ENCODE measurements around the gene KLHDC7A.
"Not testable (repeated sequence)": the region's sequence is repeated elsewhere in the genome, so short reads cannot be mapped to it uniquely, and the experiment has no call there.

KLHDC7A gene

DNA sequence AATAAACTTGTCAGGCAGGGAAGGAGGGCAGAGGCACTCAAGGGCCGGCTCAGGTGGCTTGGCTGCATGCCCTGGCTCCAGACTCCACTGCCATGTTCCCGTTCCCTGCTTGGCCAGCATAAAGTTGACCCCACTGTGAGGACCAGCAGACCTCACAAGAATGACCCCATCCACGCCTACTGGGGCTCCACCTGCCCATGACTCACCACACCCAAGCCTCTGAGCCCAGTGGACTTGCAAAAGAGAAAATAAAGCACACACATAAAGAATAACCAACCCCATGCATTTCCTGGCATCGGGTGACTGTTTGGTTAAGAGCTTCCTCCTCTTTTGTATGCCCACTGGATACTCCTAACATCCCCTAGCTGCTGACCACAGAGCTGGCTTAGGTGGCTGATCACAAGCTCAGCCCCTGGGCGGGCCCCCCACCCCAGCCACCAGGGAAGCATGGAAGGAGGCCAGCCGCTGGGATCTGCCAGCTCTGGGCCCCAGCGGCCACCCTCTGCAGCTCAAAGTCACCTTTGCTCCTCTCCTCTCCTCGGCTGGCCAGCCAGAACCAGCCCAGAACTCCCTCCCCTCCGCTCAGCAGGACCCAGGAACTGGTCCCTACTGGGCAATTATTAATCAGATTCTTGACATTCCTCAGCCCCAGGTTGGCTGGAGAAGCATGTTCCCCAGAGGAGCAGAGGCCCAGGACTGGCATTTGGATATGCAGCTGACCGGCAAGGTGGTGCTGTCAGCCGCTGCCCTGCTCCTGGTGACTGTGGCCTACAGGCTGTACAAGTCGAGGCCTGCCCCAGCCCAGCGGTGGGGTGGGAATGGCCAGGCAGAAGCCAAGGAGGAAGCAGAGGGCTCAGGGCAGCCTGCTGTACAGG lies at the start of gene KLHDC7A:
Gene KLHDC7A (plus strand): TSS at position 616 of the 875 bp plus-strand sequence. CDS start 52 bp downstream, at position 668.
- no peak for DNase-seq

DNA sequence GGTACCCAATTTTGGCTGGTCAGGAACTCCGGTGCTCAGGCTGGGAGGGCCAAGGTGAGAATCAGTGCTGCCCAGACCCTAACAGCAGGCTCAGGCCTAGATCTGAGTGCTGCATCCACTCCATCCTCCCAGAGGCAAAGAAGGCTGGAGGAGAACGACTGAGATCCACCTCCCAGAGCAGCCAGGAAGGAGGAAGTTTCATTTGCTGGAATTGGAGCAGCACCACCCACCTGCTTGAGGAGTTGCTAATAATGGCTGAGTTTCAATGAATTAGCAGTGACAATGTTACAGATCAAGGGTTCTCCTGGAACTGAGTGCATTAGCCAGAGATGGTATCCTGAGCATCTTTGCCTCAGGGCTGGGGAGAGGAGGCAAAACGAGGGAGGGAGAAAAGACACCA lies 46.7 kb upstream of the KLHDC7A start:
- no peak for DNase-seq

DNA sequence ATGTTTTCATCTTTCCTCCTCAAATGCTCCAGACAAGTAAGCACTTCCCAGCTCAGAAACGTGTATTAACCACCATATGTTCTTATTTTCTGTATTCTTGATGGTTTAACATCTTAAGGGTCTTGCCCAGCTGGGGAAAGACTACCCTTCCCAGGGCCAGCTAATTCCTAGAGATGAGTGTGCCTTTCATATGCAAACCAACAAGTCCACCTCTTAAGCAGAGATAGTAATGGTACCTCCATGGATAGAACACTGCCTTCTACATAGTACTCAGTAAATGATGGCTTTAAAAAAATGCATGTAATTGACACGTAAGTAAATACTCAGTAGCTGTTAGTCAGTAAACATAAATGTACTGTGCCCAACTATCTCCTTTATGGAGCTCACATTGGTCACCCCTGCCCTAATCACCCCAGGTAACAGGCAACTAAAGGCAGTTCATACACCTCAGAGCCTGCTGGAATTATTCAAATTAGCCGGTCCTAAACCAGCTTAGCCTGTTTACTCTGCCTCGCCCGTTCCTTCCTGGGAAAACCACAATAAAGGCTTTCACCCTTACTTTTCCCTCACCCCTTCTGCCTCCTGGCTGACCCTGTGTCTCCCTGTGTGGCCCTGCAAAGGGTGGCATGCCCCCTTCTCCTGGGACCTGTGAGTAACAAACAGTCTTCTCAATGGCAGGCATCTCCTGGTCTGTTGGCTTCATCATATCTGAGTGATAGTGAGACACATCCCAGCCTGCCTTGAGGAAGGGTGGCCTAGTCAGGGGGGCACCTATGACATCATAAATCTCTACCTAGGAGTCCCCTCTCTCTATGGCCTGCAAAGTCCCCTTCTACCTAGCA lies 40.1 kb upstream of the KLHDC7A start:
- no peak for DNase-seq

DNA sequence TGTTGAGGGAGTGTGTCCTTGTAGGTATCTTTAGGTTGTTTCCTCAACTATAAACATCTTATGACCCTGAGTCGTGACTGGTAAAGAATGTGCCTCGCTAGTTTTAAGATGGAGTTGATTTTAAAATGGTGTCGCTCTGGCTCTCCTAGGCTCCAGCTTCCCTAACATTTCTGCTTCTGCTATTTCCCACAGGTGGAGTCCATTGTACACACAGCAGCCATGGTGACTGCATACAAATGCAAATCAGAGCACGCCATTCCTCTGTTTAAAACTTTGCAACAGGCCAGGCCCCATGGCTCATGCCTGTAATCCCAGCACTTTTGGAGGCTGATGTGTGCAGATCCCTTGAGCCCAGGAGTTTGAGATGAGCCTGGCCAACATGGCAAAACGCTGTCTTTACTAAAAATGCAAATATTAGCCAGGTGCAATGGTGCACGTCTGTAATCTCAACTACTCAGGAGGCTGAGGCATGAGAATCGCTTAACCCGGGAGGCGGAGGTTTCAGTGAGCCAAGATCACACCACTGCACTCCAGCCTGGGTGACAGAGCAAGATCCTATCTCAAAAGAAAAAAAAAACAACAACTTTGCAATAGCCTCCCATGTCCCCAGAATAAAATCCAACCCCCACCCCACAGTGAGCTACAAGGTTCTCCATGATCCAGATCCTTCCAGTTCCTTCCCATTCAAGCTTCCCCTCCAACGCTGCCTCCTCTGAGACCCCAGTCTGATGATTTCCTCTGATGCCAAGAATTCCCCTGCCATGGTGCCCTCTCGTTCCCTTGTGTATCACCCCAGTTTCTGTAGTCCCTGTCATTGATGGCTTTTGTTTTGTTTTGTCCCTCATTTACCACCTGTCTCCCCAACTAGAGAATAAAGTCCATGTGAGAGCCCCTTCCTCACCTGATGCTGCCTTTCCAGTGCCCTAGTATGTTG lies 36.9 kb upstream of the KLHDC7A start:
- DNase-seq, result no peak

DNA sequence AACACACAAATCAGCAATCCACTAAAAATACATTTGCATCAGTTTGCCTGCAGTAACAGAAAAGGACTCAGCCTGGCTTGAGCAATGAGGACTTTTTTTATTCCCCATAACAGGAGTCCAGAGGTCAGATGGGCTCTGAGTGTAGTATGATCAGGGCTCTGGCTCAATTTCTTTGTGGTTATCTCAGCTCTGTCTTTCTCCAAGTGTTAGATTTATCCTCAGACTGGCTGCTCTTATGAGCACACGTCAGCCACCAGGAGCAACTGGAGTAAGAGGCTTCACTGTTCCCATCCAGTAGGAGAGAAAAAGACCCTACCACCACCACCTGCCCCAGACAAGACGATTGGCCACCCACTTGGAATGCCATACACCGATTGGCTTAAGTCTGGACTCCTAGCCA lies 36.2 kb upstream of the KLHDC7A start:
- no peak for DNase-seq

DNA sequence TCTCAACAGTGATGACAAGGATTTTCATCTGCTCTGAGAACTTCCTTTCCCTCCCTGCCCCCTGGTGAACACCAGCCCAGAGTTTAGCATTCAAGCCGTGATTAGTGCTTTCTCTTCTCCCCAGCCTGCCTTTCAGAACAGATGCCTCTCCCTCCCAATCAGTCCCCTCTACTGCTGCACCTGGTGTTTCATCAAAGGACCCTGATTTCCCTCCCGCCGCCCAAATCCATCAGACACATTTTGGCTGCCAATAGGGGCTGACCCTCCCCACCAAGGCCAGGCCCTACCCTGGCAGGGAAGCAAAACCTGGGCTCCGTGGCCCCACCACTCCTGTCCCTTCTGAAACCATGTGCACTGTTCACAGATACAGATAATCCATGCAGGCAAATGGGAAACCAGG lies 34.0 kb upstream of the KLHDC7A start:
- no peak for DNase-seq

DNA sequence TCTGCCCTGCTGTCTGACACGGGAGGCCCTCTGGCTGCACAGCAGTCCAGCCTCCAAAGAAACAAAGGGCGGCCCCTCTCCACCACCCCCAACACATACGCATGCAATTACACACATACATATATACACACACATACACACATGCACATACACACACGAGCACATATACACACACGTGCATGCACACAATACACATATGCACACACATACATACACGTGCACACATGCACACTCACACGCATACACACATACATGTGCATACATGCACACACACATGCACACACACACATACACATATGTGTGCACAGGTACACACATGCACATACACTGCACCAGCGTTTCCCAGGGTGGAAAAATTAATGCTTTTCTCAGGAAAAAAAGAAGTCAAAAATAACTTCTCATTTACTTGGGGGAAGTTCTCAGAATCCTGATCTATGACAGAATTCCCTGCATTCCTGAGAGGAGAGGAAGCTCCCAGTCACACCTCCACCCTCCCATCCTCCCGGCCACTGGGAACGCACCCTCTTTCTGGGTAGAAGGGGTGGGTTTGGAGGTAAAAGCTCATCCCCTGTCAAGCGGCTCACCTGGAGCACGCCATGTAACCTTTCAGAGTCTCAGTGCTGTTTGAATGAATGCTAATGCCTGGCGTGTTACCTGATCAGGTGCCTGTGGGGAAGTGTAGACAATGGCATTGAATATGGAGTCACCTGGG lies 33.1 kb upstream of the KLHDC7A start:
- no peak for DNase-seq

DNA sequence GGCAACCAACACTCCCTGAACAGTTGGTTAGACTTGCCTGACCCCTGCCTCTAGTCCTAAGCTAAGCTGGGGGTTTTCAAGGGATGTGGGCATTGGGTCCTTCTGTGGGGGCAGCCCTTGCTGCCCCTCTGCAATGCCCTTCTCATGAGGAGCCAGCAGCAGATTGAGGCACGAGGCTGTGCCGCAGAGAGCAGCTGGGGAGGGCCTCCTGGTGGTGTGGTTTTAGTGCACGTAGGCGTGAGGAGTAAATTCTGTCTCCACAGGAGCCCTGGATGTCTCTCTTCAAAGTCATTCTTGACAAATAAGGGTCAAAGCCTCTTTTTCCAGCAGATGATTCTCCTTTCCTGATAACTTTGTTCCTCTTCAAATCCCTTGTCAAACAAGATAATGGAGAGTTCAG lies 31.8 kb upstream of the KLHDC7A start:
- DNase-seq, result no peak

DNA sequence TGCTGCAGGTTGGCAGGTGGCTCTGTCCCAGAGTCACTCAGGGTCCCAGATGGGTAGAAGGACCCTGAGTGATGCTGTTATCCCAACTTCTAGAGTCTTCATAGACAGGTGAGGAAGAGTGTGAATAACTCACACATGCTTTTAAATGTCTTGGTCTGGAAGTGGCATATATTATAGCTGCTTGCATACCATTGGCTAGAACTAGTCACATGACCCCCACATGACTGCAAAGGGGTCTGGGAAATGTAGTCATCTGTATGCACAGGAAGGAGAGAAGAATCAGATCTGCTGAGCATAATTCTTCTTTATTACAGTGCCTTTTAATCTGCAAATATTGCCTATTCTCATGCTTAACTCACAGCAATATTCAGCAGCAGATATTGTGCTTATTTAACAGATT lies 28.2 kb upstream of the KLHDC7A start:
- DNase-seq, result no peak

DNA sequence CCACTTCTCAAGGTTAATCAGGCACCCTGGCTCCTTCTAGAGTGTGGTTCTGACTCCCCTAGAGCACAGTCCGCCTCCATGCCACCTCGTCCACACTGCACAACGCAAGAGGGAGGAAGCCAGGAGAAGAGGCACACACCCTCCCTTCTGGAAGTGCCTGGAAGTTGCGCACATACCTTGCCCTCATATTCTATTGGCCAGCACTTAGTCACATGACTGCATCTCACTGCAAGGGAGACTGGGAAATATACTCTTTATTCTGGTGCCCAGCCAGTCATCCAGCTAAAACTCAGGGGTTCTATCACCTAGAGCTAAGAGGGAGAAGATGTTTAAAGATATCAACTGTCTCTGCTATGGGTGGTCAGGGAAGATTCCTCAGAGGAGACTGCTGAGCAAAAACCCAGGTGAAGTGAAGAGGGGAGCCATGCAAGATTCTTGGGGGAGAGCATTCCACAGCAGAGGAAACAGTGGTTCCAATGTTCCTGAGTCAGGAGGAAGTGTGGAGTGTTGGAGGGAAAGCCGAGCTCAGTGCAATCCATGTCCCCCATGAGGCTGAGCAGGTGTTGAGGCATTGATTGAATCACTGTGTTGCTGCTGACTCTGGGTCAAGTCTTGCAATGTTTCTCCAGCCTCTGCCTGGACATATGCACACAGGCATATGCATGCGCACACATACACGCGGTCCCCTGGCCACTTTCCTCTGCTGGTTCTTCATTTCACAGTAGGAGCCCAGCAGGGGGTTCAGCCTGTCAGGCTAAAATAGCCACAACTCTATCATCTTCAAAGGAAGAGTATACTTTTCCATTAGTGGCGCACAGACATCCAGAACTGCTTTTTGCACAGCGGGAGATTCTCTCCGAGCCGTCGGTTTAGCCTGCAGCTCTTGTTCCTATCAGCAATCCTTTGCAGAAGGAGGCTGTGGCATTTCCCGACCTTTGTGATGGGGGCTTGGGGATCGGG lies 22.3 kb upstream of the KLHDC7A start:
- no peak for DNase-seq

DNA sequence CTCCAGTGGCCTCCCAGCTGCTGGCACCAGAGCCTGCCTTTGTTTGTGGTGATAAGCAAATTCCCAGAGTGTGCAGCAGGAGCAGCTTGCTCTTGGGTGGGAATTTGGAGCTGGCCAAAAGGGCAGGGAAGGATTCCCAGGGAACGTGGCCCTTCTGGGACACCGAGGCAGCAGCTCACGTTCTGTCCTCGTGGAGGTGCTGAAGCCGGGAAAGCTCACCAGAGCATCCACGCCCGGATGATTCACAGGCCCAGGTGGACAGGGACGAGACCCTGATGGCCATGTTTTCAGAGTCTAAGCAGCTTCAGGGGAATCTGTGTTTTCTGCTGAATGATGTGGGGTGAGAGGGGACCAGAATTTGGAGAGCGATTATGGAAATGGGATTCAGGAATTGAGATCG lies 19.1 kb upstream of the KLHDC7A start:
- no peak for DNase-seq

DNA sequence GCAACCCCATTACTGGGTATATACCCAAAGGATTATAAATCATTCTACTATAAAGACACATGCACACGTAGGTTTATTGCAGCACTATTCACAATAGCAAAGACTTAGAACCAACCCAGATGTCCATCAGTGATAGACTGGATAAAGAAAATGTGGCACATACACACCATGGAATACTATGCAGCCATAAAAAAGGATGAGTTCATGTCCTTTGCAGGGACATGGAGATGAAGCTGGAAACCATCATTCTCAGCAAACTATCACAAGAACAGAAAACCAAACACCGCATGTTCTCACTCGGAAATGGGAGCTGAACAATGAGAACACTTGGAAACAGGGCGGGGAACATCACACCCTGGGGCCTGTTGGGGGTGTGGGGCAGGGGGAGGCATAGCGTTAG lies 18.2 kb upstream of the KLHDC7A start:
- not testable (repeated sequence) for DNase-seq

DNA sequence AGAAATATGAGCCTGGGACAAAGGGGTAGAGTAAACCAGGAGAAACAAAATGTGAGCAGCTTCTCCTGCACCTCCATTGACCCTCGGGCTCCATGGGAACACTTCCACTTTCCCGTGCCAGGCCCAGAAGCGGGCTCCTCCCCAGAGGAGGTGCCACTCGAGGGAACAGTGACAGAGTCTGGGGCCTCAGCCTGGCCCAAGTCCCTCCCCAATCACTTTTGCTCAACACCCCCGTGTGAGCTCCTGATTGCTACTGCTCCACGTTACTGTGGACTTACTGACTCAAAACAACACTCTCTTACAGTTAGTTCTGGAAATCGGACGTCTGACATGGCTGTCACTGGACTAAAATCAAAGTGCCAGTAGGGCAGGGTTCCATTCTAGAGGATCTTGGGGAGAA lies 17.7 kb upstream of the KLHDC7A start:
- DNase-seq, result no peak

DNA sequence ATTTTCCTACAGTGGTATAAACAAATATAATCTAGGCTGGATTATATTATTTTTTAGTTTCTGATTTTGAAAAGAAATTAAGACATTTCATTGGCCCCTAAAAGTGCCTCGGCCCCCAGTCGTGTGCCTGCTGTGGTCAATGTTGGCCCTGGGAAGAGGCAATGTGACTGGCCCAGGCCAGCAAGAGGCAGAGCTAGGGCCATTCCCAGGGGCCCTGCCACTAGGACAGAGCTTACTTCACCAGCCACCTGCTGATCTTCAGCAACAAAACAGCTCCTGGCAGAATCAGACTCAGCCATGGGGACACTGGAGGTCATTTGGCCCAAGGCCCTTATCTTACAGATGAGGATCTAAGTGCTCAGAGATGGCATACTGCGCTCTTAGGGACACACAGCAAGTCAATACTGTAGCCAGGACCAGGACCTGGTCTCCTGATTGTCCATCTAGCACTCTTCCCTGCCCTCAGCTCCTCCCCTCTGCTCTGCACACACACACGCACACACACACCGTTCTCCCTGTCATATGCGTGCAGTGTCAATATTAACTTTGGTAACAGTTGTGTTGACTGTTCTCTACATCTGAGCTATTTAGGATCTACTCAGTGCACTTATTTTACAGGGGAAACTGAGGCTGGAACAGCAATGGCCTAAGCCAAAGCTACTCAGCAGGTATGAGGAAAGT lies 16.6 kb upstream of the KLHDC7A start:
- no peak for DNase-seq

DNA sequence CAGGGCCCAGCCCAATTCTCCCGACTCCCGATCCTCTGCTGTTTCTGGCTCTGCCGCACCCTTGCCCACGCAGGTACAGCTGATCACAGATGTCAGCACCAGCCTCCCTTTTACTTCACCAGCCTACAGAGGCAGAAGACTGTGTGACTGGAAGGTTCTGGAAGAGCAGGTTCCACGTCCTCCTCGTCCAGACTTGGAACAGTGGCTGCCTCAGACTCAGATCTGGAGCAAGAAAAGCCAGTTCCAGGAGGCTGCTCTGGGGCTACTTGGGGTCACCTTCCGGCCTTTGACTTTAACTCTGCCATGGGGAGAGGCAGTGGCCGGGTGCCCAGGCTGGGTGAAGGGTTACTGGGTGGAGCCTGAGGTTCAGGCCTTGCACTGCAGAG lies 16.1 kb upstream of the KLHDC7A start:
- no peak for DNase-seq

DNA sequence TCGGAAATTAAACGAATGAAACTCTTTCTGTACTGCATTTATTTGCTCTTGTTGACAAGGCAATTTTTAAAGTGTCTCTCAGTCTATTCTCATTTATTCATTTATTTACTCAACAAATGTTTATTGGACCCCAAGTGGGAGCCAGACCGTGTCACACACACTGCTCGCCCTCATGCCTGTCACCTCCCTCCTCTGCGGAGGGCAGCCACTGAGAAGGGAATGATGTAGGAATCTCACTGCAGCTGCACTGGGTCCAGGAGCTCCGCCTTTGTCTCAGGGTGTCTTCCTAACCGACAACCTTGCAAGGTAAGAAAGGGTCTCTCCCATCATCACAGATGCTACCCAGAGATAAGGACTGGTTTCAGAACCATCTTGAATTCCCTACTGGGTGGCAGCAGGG lies 14.1 kb upstream of the KLHDC7A start:
- DNase-seq, result no peak

DNA sequence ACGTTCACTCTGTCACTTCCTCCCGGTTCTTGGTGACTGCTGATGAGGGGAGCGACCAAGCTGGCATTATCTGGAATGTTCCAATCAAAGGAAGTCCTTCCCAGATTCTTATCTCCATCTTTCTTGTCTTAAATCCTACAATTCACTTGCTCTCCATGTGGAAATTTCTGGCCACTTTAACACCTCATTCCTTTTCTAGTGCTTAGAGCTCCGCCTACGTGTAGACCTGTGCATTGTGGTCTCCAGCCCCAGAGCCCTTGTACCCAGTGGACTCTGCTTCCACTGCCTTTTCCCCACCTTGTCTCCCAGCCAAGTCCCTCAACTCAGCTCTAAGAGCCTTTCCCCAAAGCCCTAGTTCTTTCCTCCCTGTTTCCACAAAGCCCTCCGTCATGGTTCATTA lies 12.2 kb upstream of the KLHDC7A start:
- DNase-seq, result no peak

DNA sequence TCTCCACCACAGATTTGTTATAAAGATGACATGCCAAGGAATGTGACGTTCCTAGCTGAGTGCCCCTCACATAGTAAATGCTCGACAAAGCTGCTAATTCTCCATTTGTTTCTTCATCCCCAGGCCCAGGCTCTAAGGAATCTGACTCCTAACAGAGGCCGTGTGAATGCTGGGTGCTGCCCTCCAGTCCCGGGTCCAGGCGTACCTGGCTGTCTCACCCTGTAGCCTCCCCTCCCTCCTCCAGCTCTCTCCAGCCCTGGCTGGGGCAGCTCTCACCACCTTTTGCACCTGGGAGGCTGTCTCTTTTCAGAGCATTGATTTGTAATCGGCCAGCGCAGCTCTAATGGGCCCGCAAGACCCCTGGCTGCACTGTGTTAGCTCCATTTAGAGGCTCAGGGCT lies 11.2 kb upstream of the KLHDC7A start:
- no peak for DNase-seq

DNA sequence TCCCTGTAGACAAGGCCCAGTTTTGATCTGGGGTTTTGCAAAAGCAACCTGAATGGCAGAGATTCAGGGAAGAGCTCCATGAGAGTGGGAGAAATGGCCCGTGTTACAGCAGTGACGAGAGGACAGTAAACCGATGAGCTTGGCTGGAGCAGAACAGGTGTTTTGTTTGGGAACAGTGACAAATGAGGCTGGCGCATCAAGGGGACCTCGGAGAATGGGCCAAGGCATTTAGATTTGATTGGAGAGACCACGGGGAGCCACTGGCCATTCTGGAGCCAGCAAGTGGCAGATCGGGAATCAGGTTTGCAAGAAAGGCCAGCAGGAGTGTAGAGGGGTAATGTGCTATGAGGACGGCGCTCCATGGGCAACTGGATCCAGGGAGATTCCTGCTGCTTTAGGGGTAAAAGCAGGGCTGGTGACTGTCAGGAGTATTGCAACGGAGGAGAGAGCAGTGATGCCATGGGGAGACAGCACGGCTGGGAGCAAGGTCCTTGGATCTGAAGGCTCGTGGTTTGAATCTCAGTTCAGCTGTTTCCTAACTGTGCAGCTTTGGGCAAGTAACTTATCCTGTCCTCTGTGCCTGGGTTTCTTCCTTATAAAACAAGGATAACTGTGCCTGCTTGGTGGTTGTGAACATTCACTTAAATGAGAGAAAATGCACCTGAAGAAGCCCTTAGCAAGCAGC lies 9.9 kb upstream of the KLHDC7A start:
- no peak for DNase-seq

All from cortex of kidney (tissue), 1 donor.